SU-DHL-6 (cell line): ENCODE data around the gene RAP1GAP.

Source experiments
- H2AFZ ChIP-seq: fragments of 200-600 bp; sonication (generic); 2 replicates; pipeline ENCODE4 v1.6.1; 2014; ENCODE audit warnings: low read depth, mild to moderate bottlenecking, moderate library complexity, mixed read lengths, antibody characterized with exemption, low read length; ENCODE audit not compliant: severe bottlenecking
- H3F3A ChIP-seq: fragments of 200-600 bp; shearing (Covaris generic); 2 replicates; pipeline ENCODE4 v1.6.0; 2016; ENCODE audit warnings: antibody characterized with exemption, mild to moderate bottlenecking; ENCODE audit not compliant: insufficient read depth
- H3K27ac ChIP-seq: fragments of 200-600 bp; sonication (generic); 2 replicates; pipeline ENCODE4 v1.5.1; 2016; ENCODE audit warnings: low read depth, mild to moderate bottlenecking, low read length, moderate library complexity, mixed read lengths
- H3K27me3 ChIP-seq: fragments of 200-600 bp; sonication (generic), shearing (Covaris generic); 2 replicates; pipeline ENCODE4 v1.6.0; 2014; ENCODE audit warnings: mild to moderate bottlenecking, low read length
- H3K36me3 ChIP-seq: fragments of 200-600 bp; sonication (generic); 2 replicates; pipeline ENCODE4 v1.6.1; 2014; ENCODE audit warnings: mild to moderate bottlenecking, low read length, mixed read lengths
- H3K4me2 ChIP-seq: fragments of 300-600, 200-600 bp; shearing (Covaris generic), sonication (generic); 2 replicates; pipeline ENCODE4 v1.6.0; 2014; ENCODE audit warnings: low read length, low read depth, mild to moderate bottlenecking; ENCODE audit not compliant: poor library complexity, severe bottlenecking
- H3K4me3 ChIP-seq: fragments of 200-600 bp; sonication (generic); 2 replicates; pipeline ENCODE4 v1.5.1; 2014; ENCODE audit warnings: antibody characterized with exemption, low read length, mild to moderate bottlenecking, mixed read lengths; ENCODE audit not compliant: insufficient read depth, poor library complexity, severe bottlenecking
- H3K79me2 ChIP-seq: fragments of 200-600 bp; sonication (generic); 2 replicates; pipeline ENCODE4 v1.6.1; 2014; ENCODE audit warnings: mild to moderate bottlenecking, low read length, moderate library complexity; ENCODE audit not compliant: insufficient read depth
- H3K9ac ChIP-seq: fragments of 200-600 bp; sonication (generic); 2 replicates; pipeline ENCODE4 v1.7.0; 2014; ENCODE audit warnings: mild to moderate bottlenecking, low read length
- H3K9me2 ChIP-seq: fragments of 200-600 bp; sonication (generic); replicated peaks from 2 replicates; pipeline ENCODE4 v1.6.1; 2014; ENCODE audit warnings: low read length; ENCODE audit not compliant: insufficient read depth
- H3K9me3 ChIP-seq: fragments of 200-600 bp; sonication (generic); 2 replicates; pipeline ENCODE4 v1.6.1; 2014; ENCODE audit warnings: low read length, mixed read lengths; ENCODE audit not compliant: insufficient read depth
- H4K20me1 ChIP-seq: fragments of 200-600 bp; sonication (generic); 2 replicates; pipeline ENCODE4 v1.6.1; 2014; ENCODE audit warnings: low read depth, mild to moderate bottlenecking, antibody characterized with exemption, low read length, moderate library complexity, mixed read lengths
- EZH2phosphoT487 ChIP-seq: fragments of 200-600 bp; sonication (generic), shearing (Covaris generic); conservative IDR thresholded peaks from 2 replicates; pipeline ENCODE4 v1.6.1; 2018; ENCODE audit warnings: mild to moderate bottlenecking, antibody characterized with exemption, low read length, moderate library complexity, mixed read lengths
- TF ChIP-seq, protein P1 (sequence below): fragments of 200-600 bp; sonication (generic); IDR thresholded peaks from one replicate; pipeline ENCODE4 v1.5.1; 2017; ENCODE audit warnings: antibody characterized with exemption, mild to moderate bottlenecking, low read length, moderate library complexity; ENCODE audit not compliant: insufficient read depth, poor library complexity, severe bottlenecking

The RAP1GAP gene

DNA sequence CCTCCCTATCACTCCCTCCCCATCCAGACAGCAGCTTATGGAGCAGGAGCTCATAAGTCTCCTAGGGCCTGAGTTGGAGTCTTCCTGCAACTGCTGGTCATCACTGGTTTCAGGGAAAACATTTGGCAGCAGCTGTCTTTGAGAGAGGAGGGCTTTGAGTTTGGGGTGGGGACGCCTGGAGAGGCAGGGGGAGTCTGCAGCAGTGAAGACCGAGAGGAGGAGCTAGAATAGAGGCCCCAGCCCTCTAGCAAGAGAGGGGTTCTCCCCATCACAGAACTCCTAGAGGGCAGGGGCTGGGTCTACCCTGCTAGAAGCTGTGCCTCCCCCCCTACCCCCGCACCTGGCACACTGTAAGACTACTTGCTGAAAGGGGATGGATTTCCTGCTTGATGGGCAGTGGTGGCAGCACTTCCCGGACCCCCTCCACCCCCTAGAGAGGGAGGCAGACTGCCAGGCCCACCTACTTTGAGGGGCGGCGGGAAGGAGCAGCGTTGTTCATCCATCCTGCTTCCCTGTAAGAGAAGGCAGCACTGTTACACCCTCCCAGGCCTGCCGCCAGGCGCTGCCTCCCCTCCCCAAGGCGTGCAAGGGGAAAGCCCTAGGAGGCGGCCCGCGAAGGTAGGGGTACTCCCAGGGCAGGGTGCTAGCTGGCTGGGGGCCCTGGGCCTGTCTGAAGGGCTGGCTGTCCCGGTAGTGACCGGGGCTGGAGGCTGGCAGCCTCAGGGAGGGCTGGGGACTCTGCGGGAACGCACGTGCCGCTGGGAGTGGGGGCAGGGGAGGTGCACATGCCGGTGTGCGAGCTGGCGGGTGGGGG lies 50.4 kb downstream of the RAP1GAP start:
- H3F3A ChIP-seq, result no peaks in the 10 kb centered on the region
- no peaks in the 10 kb centered on the region for H3K9me2 ChIP-seq
- no peak overlapping the region for H2AFZ ChIP-seq
- H3K79me2 ChIP-seq, result no peaks in the 10 kb centered on the region
- TF ChIP-seq EZH2phosphoT487, result no peak
- TF ChIP-seq, protein P1, sequence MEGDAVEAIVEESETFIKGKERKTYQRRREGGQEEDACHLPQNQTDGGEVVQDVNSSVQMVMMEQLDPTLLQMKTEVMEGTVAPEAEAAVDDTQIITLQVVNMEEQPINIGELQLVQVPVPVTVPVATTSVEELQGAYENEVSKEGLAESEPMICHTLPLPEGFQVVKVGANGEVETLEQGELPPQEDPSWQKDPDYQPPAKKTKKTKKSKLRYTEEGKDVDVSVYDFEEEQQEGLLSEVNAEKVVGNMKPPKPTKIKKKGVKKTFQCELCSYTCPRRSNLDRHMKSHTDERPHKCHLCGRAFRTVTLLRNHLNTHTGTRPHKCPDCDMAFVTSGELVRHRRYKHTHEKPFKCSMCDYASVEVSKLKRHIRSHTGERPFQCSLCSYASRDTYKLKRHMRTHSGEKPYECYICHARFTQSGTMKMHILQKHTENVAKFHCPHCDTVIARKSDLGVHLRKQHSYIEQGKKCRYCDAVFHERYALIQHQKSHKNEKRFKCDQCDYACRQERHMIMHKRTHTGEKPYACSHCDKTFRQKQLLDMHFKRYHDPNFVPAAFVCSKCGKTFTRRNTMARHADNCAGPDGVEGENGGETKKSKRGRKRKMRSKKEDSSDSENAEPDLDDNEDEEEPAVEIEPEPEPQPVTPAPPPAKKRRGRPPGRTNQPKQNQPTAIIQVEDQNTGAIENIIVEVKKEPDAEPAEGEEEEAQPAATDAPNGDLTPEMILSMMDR, result no peak
- no peak overlapping the region for H3K4me2 ChIP-seq
- H3K4me3 ChIP-seq, result no peak overlapping the region
- no peaks in the 10 kb centered on the region for H3K36me3 ChIP-seq
- no peaks in the 10 kb centered on the region for H3K27me3 ChIP-seq
- H3K27ac ChIP-seq, result no peak overlapping the region
- H3K9ac ChIP-seq, result no peak overlapping the region
- H4K20me1 ChIP-seq, result no peaks in the 10 kb centered on the region
- no peaks in the 10 kb centered on the region for H3K9me3 ChIP-seq

DNA sequence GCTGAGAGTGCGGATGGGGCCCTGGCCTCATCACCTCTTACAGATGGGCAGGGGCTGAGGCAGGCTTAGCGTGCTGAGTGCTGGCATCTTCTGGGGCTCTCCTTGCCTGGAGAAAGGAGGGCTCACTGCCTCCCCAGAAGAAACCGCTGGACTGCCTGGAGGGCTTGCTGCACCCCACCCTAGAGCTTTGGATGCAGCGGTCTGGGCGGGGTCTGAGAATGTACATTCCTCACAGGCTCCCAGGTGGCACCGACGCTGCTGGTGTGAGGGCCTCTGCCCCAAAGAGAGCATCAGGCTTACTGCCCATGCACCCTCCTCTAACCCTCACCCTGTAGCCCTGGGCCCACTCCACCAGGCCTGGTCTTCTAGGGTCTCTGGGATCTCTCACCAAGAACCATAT lies 51.1 kb downstream of the RAP1GAP start:
- Histone ChIP-seq H3K79me2 (no peaks in the 10 kb centered on the region), H4K20me1 (no peaks in the 10 kb centered on the region), H3K27me3 (no peaks in the 10 kb centered on the region), H3K36me3 (no peaks in the 10 kb centered on the region), H3K27ac (no peak overlapping the region), H3K9ac (no peak overlapping the region), H3F3A (no peaks in the 10 kb centered on the region), H3K4me3 (no peak overlapping the region), H3K4me2 (no peak overlapping the region), H2AFZ (no peak overlapping the region), H3K9me3 (no peaks in the 10 kb centered on the region), H3K9me2 (no peaks in the 10 kb centered on the region)
- no peak for TF ChIP-seq EZH2phosphoT487
- TF ChIP-seq, protein P1, result no peak

DNA sequence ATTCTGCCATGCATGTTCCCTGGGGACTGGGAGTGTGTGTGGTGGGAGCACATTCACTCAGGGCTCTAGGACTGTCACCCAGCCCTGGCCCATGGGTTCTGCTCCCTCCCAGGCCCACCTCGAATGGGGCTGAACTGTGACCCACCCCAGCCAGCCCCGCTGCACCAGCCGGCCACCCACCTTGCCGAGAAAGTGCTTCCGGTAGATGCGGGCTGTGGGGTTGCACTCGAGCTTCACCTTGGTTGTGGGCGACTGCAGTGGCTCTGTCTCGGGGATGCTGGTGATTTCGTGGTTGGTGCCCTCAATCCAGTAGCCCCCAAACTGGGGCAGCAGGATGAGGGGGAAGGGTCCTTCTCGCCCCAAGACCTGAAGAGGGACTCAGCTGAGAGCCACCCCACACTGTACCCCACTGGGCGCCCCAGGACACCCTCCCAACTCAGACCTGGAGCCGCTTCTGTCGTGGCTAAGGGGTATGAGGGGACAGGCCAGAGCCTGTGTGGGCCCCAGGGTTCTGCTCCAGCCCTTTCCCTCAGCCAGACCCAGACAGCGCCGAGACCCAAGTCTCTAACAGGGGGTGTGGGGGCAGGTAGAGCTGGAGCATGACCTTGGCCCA lies 51.9 kb downstream of the RAP1GAP start:
- no peaks in the 10 kb centered on the region for H3K79me2 ChIP-seq
- no peaks in the 10 kb centered on the region for H4K20me1 ChIP-seq
- no peak overlapping the region for H3K27ac ChIP-seq
- no peaks in the 10 kb centered on the region for H3K36me3 ChIP-seq
- no peak overlapping the region for H3K4me3 ChIP-seq
- no peak overlapping the region for H3K9ac ChIP-seq
- H3K9me3 ChIP-seq, result no peaks in the 10 kb centered on the region
- no peaks in the 10 kb centered on the region for H3K27me3 ChIP-seq
- no peaks in the 10 kb centered on the region for H3K9me2 ChIP-seq
- H3K4me2 ChIP-seq, result no peak overlapping the region
- H3F3A ChIP-seq, result no peaks in the 10 kb centered on the region
- no peak overlapping the region for H2AFZ ChIP-seq
- TF ChIP-seq, protein P1, result no peak
- no peak for TF ChIP-seq EZH2phosphoT487
